Spleen (tissue), 11 donors: Measurements from ENCODE around the gene DEPDC4. TPM values are rescaled to one million over a fixed set of nuclear protein-coding genes. Genes with fewer than 3 reads are reported as not detected.

Experiments used
- DNase-seq: peaks from one replicate; pipeline ENCODE4 v3.0.0-alpha.2; 2020
- H3K27ac ChIP-seq, 8 donors: fragments of 200-600 bp; sonication (generic) in 7 of 8; 1 replicate in 4 of 8; 2 replicates in 4 of 8; pipeline versions ENCODE4 v1.5.0 to v1.8.0; 2016 to 2021; ENCODE audit warnings: inconsistent platforms in 4 of 8, mild to moderate bottlenecking in 4 of 8, moderate library complexity in 1 of 8
- H3K27me3 ChIP-seq, 7 donors: fragments of 200-600 bp; sonication (generic) in 6 of 7; replicated peaks in 1 of 7; 1 replicate in 4 of 7; 2 replicates in 3 of 7; pipeline versions ENCODE4 v1.5.0 to v1.8.0; 2016 to 2021; ENCODE audit warnings: inconsistent platforms in 3 of 7, mild to moderate bottlenecking in 1 of 7
- H3K36me3 ChIP-seq, 6 donors: fragments of 200-600 bp; sonication (generic) in 5 of 6; 1 replicate in 4 of 6; 2 replicates in 2 of 6; pipeline versions ENCODE4 v1.5.0 to v1.8.0; 2016 to 2021; ENCODE audit warnings: inconsistent platforms in 2 of 6
- H3K4me1 ChIP-seq, 6 donors: fragments of 200-600 bp; sonication (generic) in 5 of 6; 1 replicate in 3 of 6; 2 replicates in 3 of 6; pipeline versions ENCODE4 v1.5.0 to v1.8.0; 2016 to 2021; ENCODE audit warnings: inconsistent platforms in 3 of 6
- H3K4me3 ChIP-seq, 8 donors: fragments of 200-600 bp; sonication (generic) in 7 of 8; 1 replicate in 4 of 8; 2 replicates in 4 of 8; pipeline versions ENCODE4 v1.5.0 to v1.8.0; 2016 to 2021; ENCODE audit warnings: inconsistent platforms in 4 of 8, mild to moderate bottlenecking in 4 of 8, moderate library complexity in 2 of 8
- H3K9me3 ChIP-seq, 8 donors: fragments of 200-600 bp; sonication (generic) in 7 of 8; 1 replicate in 4 of 8; 2 replicates in 4 of 8; pipeline versions ENCODE4 v1.5.0 to v1.8.0; 2016 to 2021; ENCODE audit warnings: inconsistent platforms in 4 of 8
- POLR2A ChIP-seq, 3 donors: fragments of 450-650 bp; IDR thresholded peaks; one replicate each; pipeline ENCODE4 v1.5.1; 2017; ENCODE audit warnings: antibody characterized with exemption in 3 of 3, mild to moderate bottlenecking in 1 of 3
- POLR2AphosphoS5 ChIP-seq, 3 donors: sonication (generic); formaldehyde crosslinking; IDR thresholded peaks; one replicate each; pipeline ENCODE4 v1.5.1; 2017; ENCODE audit warnings: antibody characterized with exemption in 3 of 3
- WGBS, 5 donors: extraction: QIAGEN DNeasy Blood & Tissue Kit in 3 of 5; methylation state at CpG; one replicate each; pipeline versions ENCODE4 v1.1.5 to v1.1.7; 2013 to 2018; 5-methylcytosine and 5-hydroxymethylcytosine counted together
- intact Hi-C: fragments of 100-400 bp; cut with DNase I; formaldehyde crosslinking; loops from one replicate; pipeline ENCODE4 v1.15.0; 2023; ENCODE audit warnings: low total_unique reads
- polyA plus RNA-seq, 3 donors: library from polyadenylated mRNA; stranded (reverse); fragments of 200-250 nt; gene quantifications; one replicate each; pipeline ENCODE4 v1.2.1, GENCODE V29; 2013
- total RNA-seq, 7 donors: library from RNA; depleted of rRNA in 3 of 7; stranded (reverse); fragments of >200 nt in 3 of 7; fragmentation: NEBNext Ultra II Directional in 4 of 7; extraction: Animal tissue kit (Norgen Biotek cat#: 25700) in 4 of 7; gene quantifications; one replicate each; pipeline versions ENCODE4 v1.1.0 to v1.2.1, GENCODE V29; 2016 to 2021
- TF ChIP-seq, protein P1 (sequence below), 11 experiments: fragments of 200-600 bp in 7 of 11; fragments of 450-650 bp in 4 of 11; sonication (generic) in 4 of 11; IDR thresholded peaks in 8 of 11; conservative IDR thresholded peaks in 3 of 11; 1 replicate in 7 of 11; 2 replicates in 4 of 11; pipeline versions ENCODE4 v1.4.0 to v1.8.0; 2016 to 2021; ENCODE audit warnings: antibody characterized with exemption in 11 of 11, inconsistent platforms in 4 of 11, mild to moderate bottlenecking in 1 of 11
- donor health status: healthy with polysubstance abuse.
- donor health status: DM: no; HTN: no; CAD: no; lungs with moderate emphysema.
- donor health status: DM: no; HTN: no; CAD: no.
- donor health status: Bipolar disorder and iron deficiency.
- donor health status: healthy.
- donor health status: DM: no; HTN: no; CAD: no.
- donor health status: DM: yes; HTN: yes; CAD: no.

The DEPDC4 gene
- total and polyA plus RNA-seq, 10 donors = 0.22 to 1.4 (median 0.64) TPM; not detected in 2

DNA sequence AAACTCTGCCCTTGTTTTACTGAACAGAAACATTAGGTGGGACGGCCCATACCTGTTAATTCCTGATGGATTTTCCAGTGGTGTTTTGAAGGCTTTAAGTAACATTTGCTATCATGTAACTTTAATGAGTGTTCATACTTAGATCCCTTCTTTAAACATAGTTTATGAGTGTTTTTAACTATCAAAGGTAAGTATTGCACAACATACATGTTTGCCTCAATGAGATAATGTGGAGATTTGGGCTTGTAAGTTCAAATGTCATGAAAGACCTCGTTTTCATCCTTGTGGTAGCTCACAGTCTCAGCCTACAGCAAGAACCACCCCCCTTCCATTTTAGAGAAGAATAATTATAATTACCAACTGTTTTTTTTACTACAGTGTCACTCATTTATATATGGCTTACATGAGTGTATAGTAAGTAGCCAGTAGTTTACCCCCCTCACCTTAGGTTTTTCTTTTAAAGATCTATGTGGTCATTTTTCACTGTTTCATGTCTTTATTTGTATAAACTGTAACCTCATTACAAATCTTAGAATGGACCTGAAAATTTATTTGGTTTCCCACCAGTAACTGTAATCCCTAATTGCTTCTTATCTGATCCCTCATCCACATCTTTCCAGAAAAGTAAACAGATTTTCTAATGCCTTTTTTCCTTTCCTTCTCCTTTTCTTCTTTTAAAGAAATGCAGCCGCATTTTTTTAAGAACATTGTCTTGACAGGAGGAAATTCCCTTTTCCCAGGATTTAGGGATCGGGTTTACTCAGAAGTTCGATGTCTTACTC is 47.4 kb downstream of the DEPDC4 start:
- TF ChIP-seq POLR2A (IDR thresholded peaks at IDR 0.05) (no peak), POLR2AphosphoS5 (IDR thresholded peaks at IDR 0.05) (no peak)
- TF ChIP-seq, protein P1, sequence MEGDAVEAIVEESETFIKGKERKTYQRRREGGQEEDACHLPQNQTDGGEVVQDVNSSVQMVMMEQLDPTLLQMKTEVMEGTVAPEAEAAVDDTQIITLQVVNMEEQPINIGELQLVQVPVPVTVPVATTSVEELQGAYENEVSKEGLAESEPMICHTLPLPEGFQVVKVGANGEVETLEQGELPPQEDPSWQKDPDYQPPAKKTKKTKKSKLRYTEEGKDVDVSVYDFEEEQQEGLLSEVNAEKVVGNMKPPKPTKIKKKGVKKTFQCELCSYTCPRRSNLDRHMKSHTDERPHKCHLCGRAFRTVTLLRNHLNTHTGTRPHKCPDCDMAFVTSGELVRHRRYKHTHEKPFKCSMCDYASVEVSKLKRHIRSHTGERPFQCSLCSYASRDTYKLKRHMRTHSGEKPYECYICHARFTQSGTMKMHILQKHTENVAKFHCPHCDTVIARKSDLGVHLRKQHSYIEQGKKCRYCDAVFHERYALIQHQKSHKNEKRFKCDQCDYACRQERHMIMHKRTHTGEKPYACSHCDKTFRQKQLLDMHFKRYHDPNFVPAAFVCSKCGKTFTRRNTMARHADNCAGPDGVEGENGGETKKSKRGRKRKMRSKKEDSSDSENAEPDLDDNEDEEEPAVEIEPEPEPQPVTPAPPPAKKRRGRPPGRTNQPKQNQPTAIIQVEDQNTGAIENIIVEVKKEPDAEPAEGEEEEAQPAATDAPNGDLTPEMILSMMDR (IDR thresholded peaks at IDR 0.05 in 8 of 11, conservative IDR thresholded peaks at IDR 0.05 in 3 of 11) = no peak
- no peak for DNase-seq
- Histone ChIP-seq H3K27ac (no peak overlapping the region), H3K36me3 (peaks cover 0 to 100% (median 65%) of the 10 kb centered on the region in 6 donors), H3K4me3 (no peak overlapping the region), H3K9me3 (no peaks in the 10 kb centered on the region), H3K4me1 (peaks cover 0 to 3% (median 0%) of the 10 kb centered on the region in 6 donors), H3K27me3 (no peaks in the 10 kb centered on the region)
- intact Hi-C loops = no loop called here
- WGBS, 5 donors = 86 to 90% (median 89%) methylated on average over 5 of the region's 5 CpGs

DNA sequence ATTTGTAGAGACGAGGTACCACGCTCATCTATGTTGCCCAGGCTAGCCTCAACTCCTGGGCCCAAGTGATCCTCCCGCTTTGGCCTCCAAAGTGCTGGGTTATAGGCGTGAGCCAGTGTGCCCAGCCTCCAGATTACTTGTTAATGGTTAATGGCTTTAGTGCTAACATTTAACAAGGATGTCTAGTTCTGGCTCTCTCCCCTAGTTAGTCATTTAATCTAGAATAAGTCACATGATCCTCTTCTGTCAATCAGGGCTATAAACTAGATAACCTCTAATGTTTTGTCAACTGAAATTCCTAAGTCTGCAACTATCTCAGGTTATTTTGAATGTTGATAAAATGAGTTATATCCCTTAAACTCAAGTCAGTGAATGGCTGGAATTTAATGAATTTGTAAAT is 50.5 kb downstream of the DEPDC4 start:
- Histone ChIP-seq H3K4me3 (no peak overlapping the region), H3K27me3 (no peaks in the 10 kb centered on the region), H3K36me3 (peaks cover 0 to 100% (median 56%) of the 10 kb centered on the region in 6 donors), H3K27ac (no peak overlapping the region), H3K4me1 (peaks cover 0 to 3% (median 0%) of the 10 kb centered on the region in 6 donors), H3K9me3 (no peaks in the 10 kb centered on the region)
- intact Hi-C loops = no loop called here
- WGBS, 5 donors = 95 to 99% (median 97%) methylated on average over 4 of the region's 4 CpGs
- DNase-seq = peak; percentile 13
- TF ChIP-seq POLR2AphosphoS5 (IDR thresholded peaks at IDR 0.05) = no peak
- TF ChIP-seq POLR2A (IDR thresholded peaks at IDR 0.05) = no peak
- TF ChIP-seq, protein P1 (IDR thresholded peaks at IDR 0.05 in 8 of 11, conservative IDR thresholded peaks at IDR 0.05 in 3 of 11) = no peak

DNA sequence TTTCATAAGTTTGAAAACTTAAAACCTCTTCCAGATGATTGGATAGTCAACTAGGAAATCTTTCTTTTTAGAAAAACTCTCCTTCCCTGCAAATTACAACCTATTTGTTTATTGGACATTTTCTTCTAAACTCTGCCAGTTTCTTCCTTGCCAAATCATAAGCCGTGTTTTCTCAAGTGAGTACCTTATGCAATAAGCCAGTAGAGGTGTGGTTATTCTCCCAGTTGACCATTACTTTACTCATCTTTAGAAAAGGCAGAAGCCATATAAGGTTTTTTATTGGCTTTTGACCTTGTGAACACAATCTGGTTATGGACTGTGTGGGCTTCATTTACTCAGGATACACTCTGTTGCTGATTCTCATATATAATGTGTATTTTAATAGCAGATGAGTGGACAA is 51.7 kb downstream of the DEPDC4 start:
- no peak for DNase-seq
- no peak overlapping the region for H3K4me3 ChIP-seq
- intact Hi-C loops = no loop called here
- no peaks in the 10 kb centered on the region for H3K27me3 ChIP-seq
- 68 to 90% (median 75%) methylated on average over 1 of the region's 1 CpG for WGBS, 5 donors
- H3K4me1 ChIP-seq = peaks cover 0 to 3% (median 0%) of the 10 kb centered on the region in 6 donors
- H3K9me3 ChIP-seq = no peaks in the 10 kb centered on the region
- TF ChIP-seq POLR2A (IDR thresholded peaks at IDR 0.05) = no peak
- TF ChIP-seq, protein P1 (IDR thresholded peaks at IDR 0.05 in 8 of 11, conservative IDR thresholded peaks at IDR 0.05 in 3 of 11) = no peak
- TF ChIP-seq POLR2AphosphoS5 (IDR thresholded peaks at IDR 0.05) = no peak
- H3K27ac ChIP-seq = no peak overlapping the region
- H3K36me3 ChIP-seq = peaks cover 0 to 100% (median 62%) of the 10 kb centered on the region in 6 donors

DNA sequence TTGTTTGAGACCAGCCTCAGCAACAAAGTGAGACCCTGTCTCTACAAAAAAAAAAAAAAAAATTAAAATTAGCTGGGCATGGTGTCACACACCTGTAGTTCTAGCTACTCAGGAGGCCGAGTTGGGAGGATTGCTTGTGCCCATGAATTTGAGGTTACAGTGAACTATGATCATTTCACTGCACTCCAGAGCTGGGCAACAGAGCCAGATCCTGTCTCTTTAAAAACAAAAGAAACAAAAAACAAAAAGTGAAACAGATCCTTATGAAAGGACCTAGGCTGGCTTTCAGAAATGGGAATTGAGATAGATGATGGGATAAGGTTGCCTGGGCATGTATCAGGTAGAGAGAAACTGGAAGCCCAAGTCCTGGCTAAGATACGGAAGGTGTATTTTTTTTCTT is 52.4 kb downstream of the DEPDC4 start:
- H3K4me3 ChIP-seq = no peak overlapping the region
- H3K27ac ChIP-seq = no peak overlapping the region
- WGBS, 5 donors = 96 to 98% (median 97%) methylated on average over 2 of the region's 2 CpGs
- no peaks in the 10 kb centered on the region for H3K27me3 ChIP-seq
- H3K36me3 ChIP-seq = peaks cover 0 to 100% (median 61%) of the 10 kb centered on the region in 6 donors
- peak; percentile 6 for DNase-seq
- no peaks in the 10 kb centered on the region for H3K9me3 ChIP-seq
- peaks cover 0 to 3% (median 0%) of the 10 kb centered on the region in 6 donors for H3K4me1 ChIP-seq
- TF ChIP-seq POLR2A (IDR thresholded peaks at IDR 0.05) (no peak), POLR2AphosphoS5 (IDR thresholded peaks at IDR 0.05) (no peak)
- TF ChIP-seq, protein P1 (IDR thresholded peaks at IDR 0.05 in 8 of 11, conservative IDR thresholded peaks at IDR 0.05 in 3 of 11) = no peak
- intact Hi-C loops = no loop called here
